ENCODE data around the gene SLFN12.
"Not testable (repeated sequence)": the region's sequence is repeated elsewhere in the genome, so short reads cannot be mapped to it uniquely, and the experiment has no call there.

SLFN12 gene

DNA sequence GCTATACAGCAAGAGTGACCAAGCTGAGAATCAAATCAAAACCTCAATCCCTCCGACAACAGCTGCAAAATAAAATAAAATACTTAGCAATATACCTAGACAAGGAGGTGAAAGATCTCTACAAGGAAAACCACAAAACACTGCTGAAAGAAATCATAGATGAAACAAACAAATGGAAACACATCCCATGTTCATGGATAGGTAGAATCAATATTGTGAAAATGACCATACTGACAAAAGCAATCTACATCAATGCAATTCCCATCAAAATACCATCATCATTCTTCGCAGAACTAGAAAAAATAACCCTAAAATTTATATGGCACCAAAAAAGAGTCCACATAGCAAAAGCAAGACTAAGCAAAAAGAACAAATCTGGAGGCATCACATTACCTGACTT is 17.6 kb downstream of the SLFN12 start:
- DNase-seq (ENCODE audit: low read depth in 2 of 3, low spot score in 1 of 3): not testable (repeated sequence)

- DNase-seq (ENCODE audit: low read depth in 2 of 3, low spot score in 1 of 3): no peak
Measured at GRCh38 chr17:35414247-35414646, 18.1 kb downstream of the SLFN12 start.

GRCh38 chr17:35407531-35407930 is 24.8 kb downstream of the SLFN12 start:
- no peak for DNase-seq (ENCODE audit: low read depth in 2 of 3, low spot score in 1 of 3)

GRCh38 chr17:35406568-35406967 is 25.7 kb downstream of the SLFN12 start:
- no peak for DNase-seq (ENCODE audit: low read depth in 2 of 3, low spot score in 1 of 3)

- no peak for DNase-seq (ENCODE audit: low read depth in 2 of 3, low spot score in 1 of 3)
Measured at GRCh38 chr17:35404360-35404759, 27.9 kb downstream of the SLFN12 start.

GRCh38 chr17:35393783-35394182 is 38.5 kb downstream of the SLFN12 start:
- DNase-seq (ENCODE audit: low read depth in 2 of 3, low spot score in 1 of 3): not testable (repeated sequence)

- DNase-seq (ENCODE audit: low read depth in 2 of 3, low spot score in 1 of 3): no peak
Measured at GRCh38 chr17:35390663-35391062, 41.6 kb downstream of the SLFN12 start.

GRCh38 chr17:35390156-35390555 is 42.1 kb downstream of the SLFN12 start:
- no peak for DNase-seq (ENCODE audit: low read depth in 2 of 3, low spot score in 1 of 3)

GRCh38 chr17:35387496-35387895 is 44.8 kb downstream of the SLFN12 start:
- DNase-seq (ENCODE audit: low read depth in 2 of 3, low spot score in 1 of 3): no peak

- DNase-seq (ENCODE audit: low read depth in 2 of 3, low spot score in 1 of 3): no peak
Measured at GRCh38 chr17:35377706-35378105, 54.6 kb downstream of the SLFN12 start.

- DNase-seq (ENCODE audit: low read depth in 2 of 3, low spot score in 1 of 3): no peak
Measured at GRCh38 chr17:35377068-35377467, 55.2 kb downstream of the SLFN12 start.

DNA sequence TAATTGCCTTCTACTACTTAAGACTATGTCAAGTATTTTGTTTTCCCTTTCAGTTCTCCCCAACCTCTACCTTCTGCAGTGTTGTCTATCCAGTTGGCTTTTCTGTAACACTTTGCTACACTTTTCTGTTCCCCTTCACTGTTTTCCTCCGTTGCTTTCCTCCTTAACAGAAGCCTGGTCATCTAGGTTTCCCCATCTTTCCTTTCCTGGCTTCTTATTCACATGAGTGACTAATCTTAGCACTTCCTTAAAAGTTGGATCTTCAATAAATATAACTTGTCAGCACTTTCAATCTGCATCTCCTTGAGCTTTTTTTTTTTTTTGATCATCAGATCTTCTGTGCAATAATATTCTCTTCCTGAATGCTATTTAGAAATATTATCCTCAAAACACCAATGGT is 56.1 kb downstream of the SLFN12 start:
- no peak for DNase-seq (ENCODE audit: low read depth in 2 of 3, low spot score in 1 of 3)

DNA sequence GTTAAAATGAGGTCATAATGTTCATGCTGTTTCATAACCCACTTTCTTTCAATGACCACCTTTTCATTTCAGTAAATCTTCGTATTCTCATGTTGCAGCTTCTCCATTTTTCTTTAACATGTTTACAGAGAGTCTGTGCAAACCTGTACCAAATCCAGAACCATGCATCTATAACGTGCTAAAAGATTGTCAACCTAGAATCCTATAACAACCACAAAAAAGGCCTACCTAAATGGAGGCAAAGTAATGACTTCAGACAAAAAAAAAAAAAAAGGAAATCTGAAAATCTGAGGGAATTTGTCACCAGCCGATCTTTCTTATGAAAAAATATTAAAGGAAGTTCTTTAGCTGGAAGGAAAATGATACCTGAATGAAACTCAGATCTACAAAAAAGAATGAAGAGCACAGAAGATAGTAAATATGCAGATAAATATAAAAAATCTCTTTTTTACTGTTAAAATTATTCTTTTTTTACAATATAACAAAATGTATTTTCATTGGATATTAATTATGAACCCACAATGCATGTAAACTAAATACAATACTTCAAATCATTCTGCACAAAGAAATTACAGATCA is 57.4 kb downstream of the SLFN12 start:
- no peak for DNase-seq (ENCODE audit: low read depth in 2 of 3, low spot score in 1 of 3)

GRCh38 chr17:35373984-35374765 is 58.1 kb downstream of the SLFN12 start:
- peak; percentile 34 to 39 (median 37) for DNase-seq (ENCODE audit: low read depth in 2 of 3, low spot score in 1 of 3)

DNA sequence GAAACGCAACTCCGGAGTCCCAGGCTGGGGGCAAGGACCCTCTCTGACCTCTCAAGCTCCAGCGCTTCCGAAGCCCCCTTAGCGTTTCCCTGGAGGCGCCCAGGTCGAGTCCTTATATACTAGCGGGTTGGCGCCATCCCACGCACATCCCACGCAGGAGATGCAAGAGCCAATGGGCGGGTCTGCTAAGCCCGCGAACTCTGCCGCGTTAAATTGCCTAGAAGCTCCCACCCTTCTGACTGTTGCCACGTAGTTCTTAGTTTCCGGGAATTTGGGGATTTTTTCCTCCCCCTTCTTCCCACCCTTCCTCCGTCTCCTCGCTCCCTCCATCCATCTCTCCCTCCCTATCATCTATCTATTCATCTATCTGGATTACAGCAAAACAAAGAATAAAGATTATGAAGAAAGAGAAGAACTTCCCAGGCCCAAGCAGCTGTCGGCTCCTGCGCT is 58.7 kb downstream of the SLFN12 start, which contains the start of gene SLFN11:
Gene SLFN11 (minus strand): TSS at position 88 of the 450 bp plus-strand sequence. CDS start 9,814 bp downstream, outside the sequence.
- DNase-seq (ENCODE audit: low read depth in 2 of 3, low spot score in 1 of 3): peak; percentile 85 to 94 (median 88)

DNA sequence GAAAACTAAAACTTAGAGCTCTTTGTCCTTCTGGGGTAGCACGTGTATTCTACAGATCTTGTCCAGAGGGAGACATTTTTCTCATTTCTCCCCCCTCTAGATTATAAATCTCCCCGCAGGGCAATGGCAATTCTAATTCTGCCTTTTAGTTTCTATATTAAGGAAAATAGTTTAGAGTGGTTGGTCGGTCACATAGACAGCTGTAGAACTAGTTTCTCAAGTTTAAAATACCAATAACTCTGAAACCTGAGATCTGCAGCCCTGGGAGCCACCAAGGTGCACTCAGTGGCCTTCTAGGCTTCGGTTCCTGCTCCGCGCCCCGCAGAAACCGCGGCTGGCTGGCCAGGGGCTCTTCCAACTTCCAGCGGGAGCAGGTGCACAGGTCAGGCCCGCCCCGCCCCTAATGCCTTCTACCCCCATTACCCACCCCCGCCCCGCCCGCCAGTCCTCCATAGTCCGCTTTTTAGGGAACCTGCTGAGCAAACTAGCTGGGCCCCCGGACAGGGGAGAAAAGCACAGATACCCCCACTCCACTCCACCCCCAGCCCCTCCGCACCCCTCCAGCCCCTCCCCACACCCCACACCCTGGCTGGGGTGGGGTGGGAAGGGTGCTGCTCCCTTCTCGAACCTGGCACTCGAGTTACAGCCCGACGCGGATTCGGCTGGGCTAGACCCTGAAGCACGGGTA is 59.3 kb downstream of the SLFN12 start:
- DNase-seq (ENCODE audit: low read depth in 2 of 3, low spot score in 1 of 3): peak in 1 of 3 donors; percentile 5

DNA sequence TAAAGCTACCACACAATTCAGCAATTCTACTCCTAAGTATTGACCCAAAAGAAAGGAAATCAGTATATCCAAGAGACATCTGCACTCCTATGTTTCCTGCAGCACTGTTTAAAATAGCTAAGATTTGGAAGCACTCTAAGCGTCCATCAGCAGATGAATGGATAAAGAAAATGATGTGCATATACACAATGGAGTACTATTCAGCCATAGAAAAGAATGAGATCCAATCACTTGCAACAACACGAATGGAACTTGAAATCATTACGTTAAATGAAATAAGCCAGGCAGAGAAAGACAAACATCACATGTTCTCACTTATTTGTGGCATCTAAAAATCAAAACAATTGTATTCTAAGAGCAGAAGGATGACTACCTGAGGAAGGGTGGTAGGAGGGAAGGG is 60.4 kb downstream of the SLFN12 start:
- DNase-seq (ENCODE audit: low read depth in 2 of 3, low spot score in 1 of 3): no peak

DNA sequence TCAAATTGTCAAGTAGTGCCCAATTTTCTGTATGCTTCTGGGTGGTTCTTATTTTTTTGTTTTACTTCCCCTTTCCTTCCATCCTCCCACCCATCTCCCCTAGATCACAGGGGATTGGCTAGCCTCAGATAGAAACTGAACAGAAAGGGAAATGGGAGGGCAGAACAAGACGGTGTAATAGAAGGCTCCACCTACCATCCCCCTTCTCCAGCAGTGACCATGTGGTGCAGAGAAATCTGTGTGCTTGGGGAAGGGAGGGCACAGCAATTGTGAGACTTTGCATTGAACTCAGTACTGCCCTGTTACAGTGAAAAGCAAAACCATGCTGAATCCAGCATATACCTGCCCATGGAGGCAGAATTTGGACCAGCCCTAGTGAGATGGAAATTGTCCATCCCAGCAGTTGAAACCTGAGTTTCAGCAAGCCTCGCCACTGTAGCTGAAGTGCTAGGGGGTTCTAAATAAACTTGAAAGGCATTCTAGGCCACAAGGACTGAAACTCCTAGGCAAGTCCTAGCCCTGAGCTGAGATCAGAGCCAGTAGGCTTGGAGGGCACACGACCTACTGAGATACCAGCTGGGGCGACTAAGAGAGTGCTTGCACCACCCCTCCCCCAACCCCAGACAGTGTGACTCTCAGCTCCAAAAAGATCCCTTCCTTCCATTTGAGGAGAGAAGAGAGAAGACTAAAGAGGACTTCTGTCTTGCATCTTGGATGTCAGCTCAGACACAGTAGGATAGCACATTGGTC is 64.0 kb downstream of the SLFN12 start:
- DNase-seq (ENCODE audit: low read depth in 2 of 3, low spot score in 1 of 3): no peak

GRCh38 chr17:35361027-35361426 is 71.3 kb downstream of the SLFN12 start:
- DNase-seq (ENCODE audit: low read depth in 2 of 3, low spot score in 1 of 3): no peak
